ENCODE measurements around the gene GLI1.
"Not testable (repeated sequence)": the region's sequence is repeated elsewhere in the genome, so short reads cannot be mapped to it uniquely, and the experiment has no call there.

Gene GLI1

DNA sequence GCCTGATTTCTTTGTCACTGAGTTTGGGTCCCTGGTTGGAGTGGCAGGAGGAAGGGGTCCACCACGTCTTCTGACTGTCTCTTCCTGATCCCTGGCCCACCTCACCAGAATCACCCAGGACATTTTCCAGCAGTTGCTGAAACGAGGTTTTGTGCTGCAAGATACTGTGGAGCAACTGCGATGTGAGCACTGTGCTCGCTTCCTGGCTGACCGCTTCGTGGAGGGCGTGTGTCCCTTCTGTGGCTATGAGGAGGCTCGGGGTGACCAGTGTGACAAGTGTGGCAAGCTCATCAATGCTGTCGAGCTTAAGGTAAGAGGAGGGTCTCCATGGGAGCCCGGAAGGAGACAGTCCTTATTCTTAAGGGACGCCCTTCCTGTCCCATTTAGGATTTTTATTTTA, 40.6 kb downstream of the GLI1 start:
- no peak for DNase-seq

- not testable (repeated sequence) for DNase-seq
Measured at GRCh38 chr12:57502311-57502969, 42.9 kb downstream of the GLI1 start.

DNA sequence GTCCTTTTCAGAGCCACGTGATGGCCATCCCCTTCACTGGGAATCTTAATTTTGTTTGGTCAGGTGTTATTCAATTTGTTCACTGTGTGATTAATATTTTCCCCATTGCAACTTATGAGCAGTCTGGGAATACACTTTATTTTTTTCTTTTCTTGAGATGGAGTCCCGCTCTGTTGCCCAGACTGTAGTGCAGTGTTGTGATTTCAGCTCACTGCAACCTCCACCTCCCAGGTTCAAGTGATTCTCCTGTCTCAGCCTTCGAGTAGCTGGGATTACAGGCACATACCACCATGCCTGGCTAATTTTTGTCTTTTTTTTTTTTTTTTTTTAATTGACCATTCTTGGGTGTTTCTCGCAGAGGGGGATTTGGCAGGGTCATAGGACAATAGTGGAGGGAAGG, 47.0 kb downstream of the GLI1 start:
- DNase-seq, result not testable (repeated sequence)

- DNase-seq, result not testable (repeated sequence)
Measured at GRCh38 chr12:57507796-57508195, 48.2 kb downstream of the GLI1 start.

DNA sequence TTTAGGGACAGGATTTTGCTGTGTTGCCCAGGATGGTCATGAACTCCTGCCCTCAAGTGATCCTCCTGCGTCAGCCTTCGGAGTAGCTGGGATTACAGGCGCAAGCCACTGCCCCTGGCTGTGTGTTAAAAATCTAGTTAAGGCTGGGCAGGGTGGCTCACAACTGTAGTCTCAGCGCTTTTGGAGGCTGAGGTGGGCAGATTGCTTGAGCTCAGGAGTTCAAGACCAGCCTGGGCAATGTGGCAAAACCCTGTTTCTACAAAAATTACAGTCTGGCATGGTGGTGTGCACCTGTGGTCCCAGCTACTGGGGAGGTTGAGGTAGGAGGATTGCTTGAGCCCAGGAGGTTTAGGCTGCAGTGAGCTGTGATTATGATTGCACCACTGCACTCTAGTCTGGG, 51.6 kb downstream of the GLI1 start:
- no peak for DNase-seq

DNA sequence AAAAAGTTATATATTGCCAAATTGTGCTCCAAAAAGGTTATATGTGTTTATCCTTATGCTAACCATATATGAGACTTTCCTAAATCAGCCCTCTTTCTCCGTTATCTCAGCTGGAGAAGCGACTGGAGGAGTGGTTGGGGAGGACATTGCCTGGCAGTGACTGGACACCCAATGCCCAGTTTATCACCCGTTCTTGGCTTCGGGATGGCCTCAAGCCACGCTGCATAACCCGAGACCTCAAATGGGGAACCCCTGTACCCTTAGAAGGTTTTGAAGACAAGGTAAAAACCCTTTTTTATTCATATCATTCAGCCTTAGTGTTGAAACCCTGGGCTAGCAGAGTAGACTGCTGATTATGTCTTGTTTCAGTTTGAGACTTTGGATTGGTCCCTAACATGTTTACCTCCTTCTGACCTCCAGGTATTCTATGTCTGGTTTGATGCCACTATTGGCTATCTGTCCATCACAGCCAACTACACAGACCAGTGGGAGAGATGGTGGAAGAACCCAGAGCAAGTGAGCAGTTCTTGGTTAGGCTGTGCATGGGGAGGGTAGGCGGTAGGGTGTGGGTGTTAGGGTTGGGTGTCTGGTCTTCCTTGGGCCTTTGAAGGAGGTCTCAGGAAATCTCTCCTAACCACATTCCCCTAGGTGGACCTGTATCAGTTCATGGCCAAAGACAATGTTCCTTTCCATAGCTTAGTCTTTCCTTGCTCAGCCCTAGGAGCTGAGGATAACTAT, 52.2 kb downstream of the GLI1 start:
- no peak for DNase-seq

DNA sequence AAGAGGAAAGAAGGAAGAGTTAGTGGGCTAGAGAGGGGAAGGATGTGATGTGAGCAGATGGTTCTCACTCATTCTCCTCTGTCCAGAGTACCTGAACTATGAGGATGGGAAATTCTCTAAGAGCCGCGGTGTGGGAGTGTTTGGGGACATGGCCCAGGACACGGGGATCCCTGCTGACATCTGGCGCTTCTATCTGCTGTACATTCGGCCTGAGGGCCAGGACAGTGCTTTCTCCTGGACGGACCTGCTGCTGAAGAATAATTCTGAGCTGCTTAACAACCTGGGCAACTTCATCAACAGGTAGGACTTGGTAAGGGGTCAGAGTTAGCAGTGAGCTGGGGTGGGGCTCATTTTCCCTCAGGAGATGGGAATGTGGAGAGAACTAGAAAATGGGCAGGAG, 53.1 kb downstream of the GLI1 start:
- no peak for DNase-seq

DNA sequence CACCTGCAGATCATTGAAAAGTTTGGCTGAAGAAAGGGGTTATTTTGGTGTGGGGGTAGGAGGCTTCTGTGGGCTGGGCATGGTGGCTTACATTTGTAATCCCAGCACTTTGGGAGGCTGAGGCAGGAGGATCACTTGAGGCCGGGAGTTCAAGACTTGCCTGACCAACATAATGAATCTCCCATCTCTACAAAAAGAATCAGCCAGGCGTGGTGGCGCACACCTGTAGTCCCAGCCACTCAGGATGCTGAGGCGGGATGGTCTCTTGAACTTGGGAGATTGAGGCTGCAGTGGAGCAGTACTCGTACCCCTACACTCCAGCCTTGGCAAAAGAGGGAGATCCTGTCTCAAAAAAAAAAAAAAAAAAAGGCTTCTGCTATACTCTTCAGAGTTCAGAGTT, 53.7 kb downstream of the GLI1 start:
- DNase-seq, result no peak

DNA sequence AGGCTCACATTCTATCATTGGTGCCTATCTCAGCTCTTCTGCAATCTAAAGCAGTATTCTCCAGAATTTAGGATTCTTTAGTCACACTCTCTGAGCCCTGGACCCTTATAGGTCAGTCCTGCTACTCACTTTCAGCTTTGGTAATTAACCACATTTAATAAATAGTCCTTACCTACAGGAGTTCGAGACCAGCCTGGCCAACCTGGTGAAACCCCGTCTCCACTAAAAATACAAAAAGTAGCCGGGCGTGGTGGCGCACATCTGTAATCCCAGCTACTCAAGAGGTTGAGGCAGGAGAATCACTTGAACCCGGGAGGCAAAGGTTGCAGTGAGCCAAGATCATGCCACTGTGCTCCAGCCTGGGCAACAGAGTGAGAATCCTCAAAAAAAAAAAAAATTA, 54.1 kb downstream of the GLI1 start:
- not testable (repeated sequence) for DNase-seq

DNA sequence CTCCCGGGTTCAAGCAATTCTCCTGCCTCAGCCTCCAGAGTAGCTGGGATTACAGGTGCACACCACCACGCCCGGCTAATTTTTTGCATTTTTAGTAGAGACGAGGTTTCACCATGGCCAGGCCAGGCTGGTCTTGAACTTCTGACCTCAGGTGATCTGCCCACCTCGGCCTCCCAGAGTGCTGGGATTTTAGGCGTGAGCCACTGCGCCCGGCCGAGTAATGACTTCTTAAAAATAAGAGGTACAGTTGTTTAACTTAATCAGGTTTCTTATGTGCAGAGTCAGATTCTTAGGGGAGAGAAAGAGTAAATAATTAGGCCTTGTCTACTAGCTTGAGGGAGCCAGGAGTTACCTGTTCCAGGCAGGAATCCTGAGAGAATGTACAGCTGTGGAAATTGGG, 54.7 kb downstream of the GLI1 start:
- DNase-seq, result not testable (repeated sequence)

- DNase-seq, result no peak
Measured at GRCh38 chr12:57514720-57515407, 55.3 kb downstream of the GLI1 start.

DNA sequence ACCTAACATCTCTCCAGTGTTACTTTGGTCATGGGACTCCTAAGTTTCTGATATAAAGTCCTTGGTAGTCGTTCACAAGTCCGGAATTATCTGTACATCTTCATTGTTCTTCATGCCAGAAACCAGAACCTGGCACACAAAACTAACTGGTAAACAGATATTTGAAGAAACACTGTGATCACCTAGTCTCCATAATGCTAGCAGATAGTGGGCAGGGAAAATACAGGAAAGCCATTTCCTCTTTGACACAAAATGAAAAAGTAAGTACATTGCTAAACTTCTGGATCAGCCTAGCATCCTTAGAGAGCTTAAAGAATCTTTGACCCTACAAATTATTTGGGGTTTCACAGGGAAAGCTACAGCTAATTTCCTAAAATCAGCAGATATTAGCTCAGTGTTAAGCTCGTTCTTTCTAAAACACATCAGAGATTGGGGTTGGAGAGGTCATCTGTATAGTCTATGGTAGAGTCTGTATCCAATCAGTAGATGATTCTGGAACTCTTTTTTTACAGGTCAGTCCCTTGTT, 55.9 kb downstream of the GLI1 start:
- DNase-seq, result no peak

DNA sequence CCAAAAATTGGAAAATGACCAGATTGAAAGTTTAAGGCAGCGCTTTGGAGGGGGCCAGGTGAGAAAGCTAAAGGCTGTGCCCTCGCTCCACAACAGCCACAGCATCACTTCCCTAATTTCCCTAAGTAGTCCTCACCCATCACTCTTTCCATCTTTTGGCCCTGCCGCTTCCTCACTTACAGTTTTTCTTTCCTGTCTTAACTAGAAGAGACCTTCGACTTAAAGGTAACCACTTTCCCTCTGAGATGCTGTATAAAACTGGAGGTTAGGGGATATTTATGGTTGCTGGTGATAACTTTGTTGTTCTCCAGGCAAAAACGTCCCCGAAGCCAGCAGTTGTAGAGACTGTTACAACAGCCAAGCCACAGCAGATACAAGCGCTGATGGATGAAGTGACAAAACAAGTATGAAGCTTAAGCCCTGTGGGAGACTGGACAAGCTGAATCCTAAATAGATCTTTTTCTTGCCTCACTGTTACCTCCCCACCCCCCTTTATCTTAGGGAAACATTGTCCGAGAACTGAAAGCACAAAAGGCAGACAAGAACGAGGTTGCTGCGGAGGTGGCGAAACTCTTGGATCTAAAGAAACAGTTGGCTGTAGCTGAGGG, 56.5 kb downstream of the GLI1 start:
- DNase-seq, result no peak

GRCh38 chr12:57516617-57517153, 57.1 kb downstream of the GLI1 start:
- no peak for DNase-seq

GRCh38 chr12:57517187-57517586, 57.6 kb downstream of the GLI1 start:
- no peak for DNase-seq

- not testable (repeated sequence) for DNase-seq
Measured at GRCh38 chr12:57517718-57518117, 58.1 kb downstream of the GLI1 start.

GRCh38 chr12:57518176-57518919, 58.8 kb downstream of the GLI1 start:
- DNase-seq, result no peak

DNA sequence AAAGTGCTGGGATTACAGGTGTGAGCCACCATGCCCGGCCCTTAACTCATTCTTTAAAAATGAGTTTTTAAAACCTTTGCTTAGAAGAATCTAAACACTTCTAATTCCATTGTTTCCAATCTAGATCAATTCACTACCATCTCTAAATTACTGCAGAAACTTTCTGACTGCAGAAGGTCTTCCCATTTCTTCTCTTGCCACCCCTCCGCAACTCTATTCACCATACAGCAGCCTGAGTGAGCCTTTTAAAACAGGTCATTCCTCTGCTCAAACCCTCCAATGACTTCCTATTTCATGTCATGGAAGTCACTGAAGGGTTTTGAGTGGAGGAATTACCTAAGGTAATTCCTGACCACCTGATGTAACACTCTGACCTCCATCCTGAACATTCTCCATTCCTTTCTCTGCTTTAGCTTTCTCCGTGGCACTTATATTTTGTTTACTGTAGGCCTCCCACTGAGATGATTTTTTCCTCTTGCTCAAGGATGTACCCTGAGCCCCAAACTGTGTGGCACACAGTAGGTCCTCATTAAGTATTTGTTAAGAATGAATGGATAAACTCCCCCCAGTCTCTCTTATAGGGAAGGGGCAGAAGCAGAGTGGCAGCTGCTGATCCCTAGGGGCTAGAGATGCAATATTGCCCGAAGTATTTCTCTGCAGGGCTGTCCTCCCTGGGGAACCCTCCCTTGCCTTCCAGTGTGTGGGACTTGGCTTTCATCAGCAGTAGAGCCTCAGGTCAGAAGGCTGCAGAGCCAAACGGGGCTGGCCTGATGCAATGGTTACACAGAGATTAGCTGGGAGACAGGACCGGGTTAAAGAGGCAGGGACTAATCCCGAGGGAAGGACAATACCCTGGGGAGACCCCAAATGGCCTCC, 59.6 kb downstream of the GLI1 start:
- peak; percentile 66 for DNase-seq

- DNase-seq, result no peak
Measured at GRCh38 chr12:57519796-57520052, 60.1 kb downstream of the GLI1 start.

DNA sequence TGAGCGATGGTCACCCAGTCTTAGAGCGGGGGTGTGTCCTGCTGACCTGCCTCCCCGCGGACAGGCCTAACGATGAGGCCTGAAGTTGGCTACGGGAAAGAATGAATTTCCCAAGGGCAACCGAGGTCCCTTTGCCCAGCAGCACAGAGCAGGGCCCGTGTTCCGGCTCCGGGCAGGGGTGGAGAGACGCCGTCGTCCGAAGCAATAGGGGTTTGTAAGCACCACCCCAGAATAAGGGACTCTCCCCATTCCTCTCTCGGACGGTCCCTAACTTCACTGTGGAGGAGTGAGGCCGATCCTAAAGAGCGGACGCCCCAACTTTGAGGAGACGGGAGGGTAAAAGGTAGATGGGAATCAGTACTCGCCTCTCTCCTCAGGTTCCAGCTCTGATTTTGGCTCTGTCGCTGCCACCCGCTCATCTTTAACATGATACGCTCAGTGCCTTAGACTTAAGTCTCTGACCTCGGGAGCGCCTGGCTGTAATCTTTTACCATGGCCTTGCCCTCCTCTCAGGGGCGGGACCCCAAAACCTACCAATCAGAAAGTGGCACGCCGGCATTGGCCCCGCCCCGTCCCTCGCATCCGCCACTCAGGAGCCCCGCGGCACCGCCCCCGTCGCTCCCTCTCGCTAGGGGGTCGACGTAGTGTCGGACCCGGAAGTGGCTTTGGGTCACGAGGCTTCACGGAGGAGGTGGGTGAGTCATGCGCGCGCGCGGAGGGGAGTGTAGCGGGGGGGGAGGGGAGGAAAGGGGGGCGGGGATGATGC, 60.7 kb downstream of the GLI1 start, which contains the start of gene DDIT3:
Gene DDIT3 (minus strand): TSS at position 462 of the 766 bp plus-strand sequence. CDS start 3,108 bp downstream, outside the sequence.
- DNase-seq, result peak; percentile 99

Measured in activated CD8-positive, alpha-beta memory T cell treated with anti-CD3 and anti-CD28 coated beads, Interleukin-2, amount 50 U/mL, for 48 hours (primary cell).